Right renal cortex interstitium (tissue), 3 donors: ENCODE measurements around the gene COL23A1. TPM values are rescaled to one million over a fixed set of nuclear protein-coding genes. Genes with fewer than 3 reads are reported as not detected.

Experiments
- DNase-seq, 3 donors: peaks; one replicate each; pipeline ENCODE4 v3.0.0-alpha.2; 2013; ENCODE audit warnings: low read depth in 3 of 3, low spot score in 2 of 3
- polyA plus RNA-seq, 3 donors: library from polyadenylated mRNA; unstranded; fragments of 120-200 nt; gene quantifications; one replicate each; pipeline ENCODE4 v1.2.1, GENCODE V29; 2013; ENCODE audit not compliant: insufficient read length in 3 of 3

The COL23A1 gene
- polyA plus RNA-seq, 3 donors: 4.8 to 5.2 (median 4.9) TPM

DNA sequence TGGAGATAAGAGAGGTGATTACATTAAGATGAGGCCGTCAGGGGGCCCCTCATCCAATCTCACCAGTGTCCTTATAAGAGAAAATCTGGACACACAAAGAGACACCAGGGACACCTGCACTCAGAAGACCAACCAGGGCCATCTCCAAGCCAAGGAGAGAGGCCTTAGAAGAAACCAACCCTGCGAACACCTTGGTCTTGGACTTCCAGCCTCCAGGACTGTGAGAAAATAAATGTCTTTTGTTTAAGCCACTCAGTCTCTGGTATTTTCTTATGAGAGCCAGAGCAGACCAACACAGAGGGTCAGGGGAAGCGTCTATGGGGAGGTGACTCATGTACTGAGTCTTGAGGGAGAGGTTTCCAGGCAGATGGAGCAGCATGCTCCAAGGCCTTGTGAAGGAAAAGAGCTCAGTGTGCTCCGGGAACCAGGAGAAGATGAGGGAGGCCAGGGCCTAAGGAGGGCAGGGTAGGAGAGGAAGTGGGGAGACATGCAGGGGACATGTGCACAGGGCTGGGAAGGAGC lies 363.0 kb downstream of the COL23A1 start:
- DNase-seq: no peak

DNA sequence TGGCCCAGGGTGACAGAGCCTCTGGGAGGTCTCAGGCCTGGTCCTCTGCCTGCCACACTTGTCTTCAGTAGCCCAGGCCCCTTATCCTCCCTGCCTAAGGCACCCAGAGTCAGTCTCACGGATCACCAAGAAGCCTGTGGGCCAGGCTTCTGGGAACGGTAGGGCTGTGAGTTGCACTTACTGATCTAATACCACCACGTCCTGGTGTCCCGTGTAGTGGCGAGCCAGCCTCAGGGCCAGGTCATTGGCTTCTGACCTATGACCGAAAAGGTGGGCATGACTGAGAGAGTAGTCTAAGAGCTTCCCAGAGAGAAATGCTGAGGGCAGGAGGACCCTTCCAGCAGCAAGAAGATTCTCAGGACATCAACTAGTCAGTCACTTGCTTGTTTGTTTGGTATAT lies 365.0 kb downstream of the COL23A1 start:
- no peak for DNase-seq

DNA sequence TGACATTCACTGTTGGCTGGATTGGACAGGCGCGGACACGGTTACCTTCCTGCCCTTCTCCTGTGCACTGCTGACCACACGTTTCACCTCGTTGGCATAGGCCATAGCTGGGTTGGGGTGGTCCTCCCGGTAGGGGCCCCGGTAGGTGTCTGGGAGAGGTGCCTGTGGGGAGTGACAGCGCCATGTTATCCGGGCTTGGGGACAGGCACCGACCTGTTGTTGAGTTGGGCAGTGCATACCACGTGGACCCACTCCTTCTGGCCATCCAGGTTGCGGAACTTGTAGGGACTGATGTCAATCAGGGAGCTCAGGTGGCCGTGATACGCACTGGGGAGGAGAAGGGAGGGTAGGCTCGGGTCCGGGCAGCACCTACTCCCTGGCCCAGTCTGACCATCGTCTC lies 365.8 kb downstream of the COL23A1 start:
- DNase-seq: no peak

DNA sequence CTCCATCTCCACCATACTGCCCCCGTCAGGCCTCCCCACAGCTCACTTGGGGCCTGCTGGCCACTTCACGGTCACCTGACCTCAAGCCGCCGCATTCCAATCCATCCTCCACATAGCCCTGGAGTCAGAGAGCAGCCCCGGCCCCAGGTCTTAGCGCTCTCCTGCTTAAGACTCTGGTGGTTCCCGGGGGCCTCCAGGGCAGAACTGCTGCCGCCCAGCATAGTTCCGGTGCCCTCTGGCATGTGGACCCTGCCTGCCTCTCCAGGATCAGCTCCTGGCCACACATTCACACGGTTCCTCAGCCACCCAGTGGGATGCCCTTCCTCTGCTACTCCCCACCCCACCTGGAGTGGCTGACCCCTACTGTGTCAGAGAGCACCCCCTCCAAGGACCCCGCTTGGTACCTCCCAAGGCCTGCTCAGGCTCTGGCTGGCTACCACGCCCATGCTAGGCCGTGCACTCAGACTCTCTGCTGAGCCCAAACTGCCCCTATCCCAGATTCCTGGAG lies 366.3 kb downstream of the COL23A1 start:
- DNase-seq: no peak

DNA sequence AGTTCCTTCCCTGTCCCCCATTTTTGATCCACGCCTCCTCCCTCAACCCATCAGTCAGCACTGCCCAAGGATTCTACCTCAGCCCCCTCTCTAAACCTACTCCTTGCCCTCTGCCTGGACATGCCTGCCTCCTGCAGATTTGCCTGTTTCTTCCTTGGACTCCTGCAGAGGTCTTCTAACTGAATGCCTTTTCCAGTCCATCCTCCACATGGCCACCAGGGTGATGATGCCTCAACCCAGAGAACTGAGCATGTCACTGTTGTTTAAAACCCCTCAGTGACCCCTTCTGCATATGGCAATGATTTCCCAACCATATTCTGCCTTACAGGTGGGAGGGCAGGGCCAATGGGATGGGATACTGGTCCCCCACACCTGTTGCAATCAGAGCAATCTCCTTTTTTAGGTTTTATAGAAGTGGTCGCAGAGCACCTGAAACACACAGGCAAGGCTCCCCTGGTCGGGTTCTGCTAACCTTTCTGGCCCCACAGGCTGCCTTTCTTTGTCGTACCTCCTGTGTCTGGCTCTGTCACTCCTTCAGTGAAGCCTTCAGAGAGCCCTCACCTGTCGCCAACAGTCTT lies 366.9 kb downstream of the COL23A1 start:
- no peak for DNase-seq

DNA sequence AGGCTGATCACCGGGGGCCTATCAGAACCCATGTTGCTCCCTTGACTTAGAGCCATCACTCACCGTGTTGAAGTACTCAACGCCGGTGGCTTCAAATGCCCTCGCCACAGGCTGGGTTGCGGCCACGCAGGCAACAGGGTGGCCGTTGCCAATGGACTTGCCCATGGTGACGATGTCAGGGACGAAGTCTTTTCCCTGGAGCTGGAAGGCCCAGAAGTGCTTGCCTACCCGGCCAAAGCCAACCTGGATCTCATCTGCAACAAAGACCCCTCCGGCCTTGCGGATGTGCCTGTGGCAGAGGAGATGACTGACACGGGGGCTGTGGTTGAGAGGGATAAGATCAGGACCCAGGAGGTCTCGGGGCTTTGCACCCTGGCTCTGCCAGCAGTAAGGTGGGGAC lies 367.9 kb downstream of the COL23A1 start:
- DNase-seq: no peak

DNA sequence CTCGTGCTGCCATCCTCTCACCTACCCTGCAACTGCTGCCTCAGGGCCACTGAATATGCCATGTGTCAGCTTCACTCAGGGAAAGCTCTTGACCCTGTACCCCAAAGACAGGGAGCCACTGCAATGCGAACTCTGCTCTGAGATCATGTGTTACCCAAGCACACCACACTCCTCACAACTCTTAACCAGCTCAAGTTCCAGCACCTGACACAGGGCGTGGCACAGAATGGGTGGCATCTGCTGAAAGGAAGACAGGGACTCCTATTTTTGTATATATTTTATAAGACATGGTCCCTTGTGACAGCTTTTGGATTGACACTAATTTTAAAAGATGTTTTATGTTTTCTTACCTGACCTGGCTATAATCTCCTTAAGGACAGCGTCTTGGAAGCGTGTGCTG lies 368.3 kb downstream of the COL23A1 start:
- DNase-seq: no peak

DNA sequence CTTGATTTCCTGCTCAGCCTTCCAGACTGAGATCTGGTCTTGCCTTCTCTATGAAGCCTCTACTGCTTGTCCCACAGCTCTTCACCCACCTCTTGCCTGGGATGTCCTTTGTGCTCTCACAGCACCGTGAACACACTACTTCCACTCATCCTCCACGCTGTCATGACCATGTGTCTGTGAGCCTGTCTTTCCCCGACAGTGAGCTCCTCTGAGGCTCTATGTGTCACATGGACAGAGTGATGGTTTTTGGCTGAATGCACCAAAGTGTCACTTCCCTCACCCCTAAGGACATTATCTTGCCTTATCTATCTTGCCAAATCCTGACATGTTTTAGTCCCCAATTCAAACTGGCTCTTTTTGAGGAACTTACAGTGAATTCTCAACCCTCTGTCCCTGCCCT lies 368.9 kb downstream of the COL23A1 start:
- DNase-seq: no peak

DNA sequence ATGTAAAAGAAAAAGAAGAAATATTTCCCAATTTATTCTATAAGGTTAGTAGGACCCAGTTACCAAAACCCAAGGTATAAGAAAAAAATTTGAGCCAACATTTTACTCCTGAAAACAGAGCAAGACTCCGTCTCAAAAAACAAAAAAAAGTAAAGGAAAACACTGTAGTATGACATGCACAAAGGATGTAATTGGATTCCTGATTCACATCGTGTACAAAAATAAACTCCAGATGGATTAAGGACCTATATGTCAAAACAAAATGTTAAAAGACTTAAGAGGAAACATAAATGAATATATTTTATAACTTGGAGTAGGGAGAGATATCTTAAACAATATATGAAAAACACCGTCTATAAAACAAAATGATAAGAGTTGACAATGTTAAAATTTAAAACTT lies 371.4 kb downstream of the COL23A1 start:
- DNase-seq: no peak

DNA sequence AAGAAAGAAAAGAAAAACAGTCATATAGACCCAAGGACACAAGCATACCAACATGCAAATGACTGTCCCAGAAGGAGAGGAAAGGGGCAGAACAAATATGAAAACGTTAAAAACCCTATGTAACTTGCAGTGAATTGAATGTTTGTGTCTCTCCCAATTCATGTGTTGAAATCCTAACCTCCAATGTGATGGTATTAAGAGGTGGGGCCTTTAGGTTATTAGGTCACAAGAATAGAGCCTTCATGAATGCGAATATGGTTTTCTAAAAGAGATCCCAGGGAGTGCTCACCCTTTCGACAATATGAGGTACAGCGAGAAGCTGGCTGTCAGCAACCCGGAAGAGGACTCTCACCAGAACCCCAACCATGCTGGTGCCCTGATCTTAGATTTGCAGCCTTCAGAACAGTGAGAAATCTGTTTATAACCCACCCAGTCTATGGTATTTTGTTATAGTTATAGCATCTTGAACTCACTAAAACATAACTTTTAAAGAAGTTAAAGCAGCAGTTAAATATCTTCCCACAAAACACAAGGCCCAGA lies 371.9 kb downstream of the COL23A1 start:
- no peak for DNase-seq

DNA sequence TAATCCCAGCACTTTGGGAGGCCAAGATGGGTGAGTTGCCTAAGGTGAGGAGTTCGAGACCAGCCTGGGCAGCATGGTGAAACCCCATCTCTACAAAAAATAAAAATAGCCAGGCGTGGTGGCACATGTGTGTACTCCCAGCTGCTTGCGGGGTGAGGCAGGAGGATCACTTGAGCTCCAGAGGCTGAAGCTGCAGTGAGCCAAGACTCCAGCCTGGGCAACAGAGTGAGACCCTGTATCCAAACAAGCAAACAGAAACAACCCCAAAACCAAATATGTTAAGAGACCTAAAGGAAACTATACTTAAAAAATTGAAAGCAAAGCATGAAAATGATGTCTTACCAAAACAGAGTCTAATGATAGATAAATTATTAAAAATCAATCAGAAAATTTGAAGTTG lies 373.4 kb downstream of the COL23A1 start:
- DNase-seq: no peak

DNA sequence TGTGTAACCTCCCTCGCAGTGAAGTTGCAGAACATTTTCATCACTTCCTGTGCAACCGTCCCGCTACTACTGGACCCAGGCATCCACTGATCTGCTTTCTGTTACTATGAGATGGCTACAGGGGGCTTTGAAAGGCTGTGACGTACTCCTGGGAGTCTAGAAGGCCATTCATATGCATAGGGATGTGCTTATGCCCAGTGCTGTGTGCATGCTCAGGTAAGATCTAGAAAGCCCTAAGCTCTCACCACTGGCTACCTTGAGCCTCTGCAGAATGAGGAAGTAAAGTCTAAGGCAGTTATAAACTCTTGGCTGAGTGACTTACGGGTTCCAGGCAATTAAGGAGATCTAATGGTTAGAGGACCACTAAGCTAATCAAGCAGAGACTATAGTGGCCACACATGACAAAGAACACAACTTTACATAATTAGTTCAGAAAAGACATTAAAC lies 374.1 kb downstream of the COL23A1 start:
- no peak for DNase-seq

DNA sequence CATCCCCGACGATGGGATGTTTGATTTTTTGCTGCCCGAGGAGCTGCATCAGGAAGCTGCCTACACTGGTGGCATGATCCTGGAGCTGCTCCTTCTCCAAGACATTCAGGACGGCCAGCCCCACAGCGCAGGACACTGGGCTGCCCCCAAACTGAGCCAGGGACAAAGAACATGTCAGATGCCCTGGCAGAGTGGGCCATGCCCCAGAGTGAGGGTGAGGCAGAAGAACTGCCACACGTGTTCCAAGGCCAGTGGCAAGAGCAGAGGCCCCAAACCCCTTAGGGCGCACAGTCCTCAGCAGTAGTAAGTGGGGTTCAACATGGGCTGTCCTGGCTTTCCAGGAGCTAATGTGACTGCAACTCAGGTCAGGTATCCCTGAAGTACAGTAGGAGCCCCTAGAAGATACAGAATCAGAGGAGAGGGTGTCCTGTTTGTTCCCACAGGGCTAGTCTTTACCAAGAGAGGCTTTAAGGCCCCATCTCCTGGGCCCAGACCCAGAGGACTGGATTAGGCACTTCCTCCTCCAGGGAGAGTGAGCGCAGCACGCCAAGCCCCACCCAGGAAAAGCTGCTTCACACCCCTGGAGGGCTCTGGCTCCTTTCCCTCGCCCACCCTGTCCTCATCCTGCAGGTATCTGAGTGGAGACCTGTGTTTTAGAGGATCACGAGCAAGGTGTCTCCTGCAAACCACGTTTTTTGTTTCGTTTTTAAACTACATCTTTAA lies 374.8 kb downstream of the COL23A1 start:
- DNase-seq: no peak

DNA sequence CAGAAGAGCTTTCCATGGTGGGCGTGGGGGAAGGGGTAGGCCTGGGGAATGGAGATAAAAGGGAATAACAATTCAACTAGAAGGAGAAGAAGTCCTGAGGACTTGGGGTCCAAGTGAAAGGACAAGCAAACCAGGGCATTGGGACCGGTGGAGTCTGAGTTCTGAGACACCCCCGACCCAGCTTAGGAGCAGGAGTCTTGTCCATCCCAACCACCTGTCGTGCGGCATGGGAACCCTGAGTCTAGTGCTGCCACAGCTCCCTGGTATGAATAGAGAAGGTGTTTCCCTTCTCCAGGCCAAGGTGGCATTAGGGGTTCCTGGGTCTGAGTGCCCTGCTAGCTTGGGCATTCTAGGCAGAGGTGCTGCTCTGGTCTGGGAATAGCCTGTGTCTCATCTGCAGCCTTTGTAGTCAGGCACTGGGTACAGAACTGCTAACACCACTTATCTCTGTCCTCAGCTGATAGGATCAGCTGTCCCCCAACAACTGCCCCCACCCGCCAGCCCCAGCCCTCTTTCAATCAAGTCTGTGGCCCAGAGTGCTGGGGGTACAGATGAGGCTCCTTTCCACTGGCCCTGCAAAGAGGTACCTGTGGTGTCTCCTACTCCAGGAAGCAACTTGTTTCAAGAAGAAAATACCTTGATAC lies 375.9 kb downstream of the COL23A1 start:
- no peak for DNase-seq

DNA sequence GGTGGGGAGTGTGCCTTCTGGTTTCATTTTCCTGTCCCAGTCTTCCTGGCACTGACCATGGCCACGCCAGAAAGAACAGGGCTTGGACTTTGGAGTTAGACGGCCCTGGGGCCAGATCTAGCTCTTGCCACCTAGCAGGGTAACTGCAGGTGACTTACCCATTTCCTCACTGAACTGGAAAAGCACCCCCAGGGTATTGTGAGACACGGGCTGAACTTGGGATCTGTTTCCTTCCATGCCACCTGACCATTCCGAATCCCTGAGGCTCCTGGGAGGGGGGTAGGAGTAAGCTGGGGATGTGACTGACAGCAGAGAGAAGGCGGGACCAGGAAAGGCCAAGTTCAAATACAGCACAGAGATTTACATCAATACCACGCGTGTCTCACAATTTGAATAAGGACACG lies 376.4 kb downstream of the COL23A1 start:
- DNase-seq: no peak

DNA sequence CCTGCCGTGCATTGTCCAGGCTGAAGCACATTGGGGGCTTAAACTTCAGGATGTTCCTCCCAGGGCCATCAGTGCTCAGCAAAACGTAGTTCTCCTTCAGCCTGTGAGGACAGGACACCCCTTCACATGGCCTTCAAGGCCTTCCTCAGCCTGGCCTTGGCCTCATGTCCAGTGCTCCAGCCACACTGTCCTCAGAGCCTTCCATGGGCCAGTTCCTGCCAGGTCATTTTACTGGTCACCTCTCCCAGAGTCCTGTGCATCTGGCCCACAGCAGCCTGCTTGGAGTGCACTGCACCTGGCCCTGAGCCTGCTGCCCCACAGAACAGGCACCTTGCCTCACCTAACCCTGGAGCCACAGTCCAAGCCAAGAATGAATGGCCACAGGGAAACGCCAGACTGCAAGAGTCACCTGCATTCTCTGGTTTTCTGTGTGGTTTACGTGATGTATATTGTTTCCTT lies 377.2 kb downstream of the COL23A1 start:
- no peak for DNase-seq

DNA sequence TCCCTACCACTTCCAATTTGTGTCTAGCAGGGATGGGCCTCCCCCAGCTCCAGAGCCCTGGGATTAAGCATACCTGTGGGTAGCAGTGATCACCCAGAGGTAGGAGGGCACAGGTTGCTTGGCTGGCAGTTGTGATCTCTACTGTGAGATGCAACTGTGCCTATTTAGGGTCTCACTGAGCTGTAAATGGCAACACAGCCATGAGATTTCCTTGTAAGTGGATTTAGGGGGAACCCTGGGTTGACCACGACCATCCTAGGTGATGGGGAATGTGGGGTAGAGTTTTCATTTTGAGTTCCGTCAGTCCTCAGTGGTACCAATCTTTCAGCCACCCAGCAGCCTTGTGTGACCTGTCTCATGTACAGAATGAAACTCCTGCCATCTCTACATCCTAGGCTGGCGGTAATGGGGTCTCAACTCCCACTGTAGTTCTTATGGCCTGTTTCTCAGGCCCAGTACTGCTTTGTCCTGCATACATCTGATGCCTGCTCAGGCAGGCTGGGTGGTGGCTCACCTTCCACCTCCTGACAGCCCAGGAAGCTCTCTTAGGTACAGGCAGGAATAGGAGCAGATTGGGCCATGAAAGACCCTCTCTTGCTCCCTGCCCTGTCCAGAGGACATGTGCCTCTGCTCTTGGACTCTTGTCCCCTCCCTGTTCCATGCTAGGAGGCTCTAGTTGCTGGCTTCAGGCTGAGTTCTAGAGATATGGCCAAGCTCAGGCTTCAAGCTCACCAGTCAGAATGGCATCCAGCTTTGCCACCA lies 377.8 kb downstream of the COL23A1 start:
- no peak for DNase-seq

DNA sequence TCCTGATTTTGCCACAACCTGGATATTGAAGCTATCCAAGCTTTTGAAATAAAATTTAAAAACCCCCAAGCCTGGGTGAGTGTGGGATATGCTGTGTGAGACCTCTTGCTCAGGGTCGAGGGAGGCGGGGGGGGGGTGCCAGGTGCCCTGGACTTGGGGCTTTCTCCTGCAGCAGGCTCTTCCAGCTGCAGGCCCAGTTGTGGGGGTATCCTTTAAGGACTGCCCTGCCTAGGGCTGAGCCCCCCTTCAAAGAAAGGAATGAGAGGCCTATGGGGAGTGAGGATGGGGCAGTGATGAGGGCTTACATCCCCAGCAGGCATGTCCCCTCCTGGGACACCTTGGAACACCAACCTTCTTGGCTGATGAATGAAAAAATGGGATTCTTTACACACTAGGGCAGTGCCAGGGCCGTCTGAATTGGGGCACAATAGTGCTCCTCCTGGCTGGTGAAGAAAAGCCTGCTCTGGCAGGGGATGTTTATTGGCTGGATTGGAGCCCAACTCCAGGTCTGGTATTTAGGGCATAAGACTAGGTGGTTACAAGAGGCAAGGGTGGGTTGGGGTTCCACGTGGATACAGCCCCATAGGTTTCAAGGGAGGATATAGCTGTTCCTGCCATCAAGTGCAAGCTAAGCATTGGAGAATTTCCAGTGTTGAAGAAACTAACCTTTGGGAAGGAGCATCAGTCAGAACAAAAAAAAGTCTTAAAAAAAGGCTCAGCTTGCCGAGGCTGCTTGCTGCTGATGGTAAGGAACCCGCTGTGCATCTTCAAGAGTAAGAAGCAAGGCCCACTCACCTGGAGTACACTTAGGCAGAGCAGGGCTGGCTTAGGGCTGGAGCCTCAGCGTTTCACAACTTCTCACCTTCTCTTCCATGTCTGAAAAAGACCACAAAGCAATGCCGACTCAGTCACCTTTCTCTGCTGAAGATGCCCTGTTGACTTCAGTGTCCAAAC lies 378.8 kb downstream of the COL23A1 start:
- no peak for DNase-seq

DNA sequence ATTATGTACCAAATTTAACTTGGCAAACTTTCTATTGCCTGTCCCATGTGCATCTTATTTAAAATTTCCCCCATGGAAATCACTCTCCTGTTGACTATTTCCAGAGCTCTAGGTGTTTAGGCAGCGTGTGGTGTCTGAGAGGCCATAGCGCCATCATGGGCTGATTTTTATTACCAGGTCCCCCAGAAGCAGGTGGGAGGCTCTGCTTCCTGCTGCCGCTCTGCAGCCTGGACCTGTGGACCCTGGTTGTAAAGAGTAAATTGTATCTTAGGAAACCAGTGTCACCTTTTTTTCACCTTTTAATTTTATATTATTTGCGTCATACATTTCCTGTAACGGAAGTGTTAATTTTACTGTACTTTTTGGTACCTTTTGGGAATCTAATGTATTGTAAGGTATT lies 379.5 kb downstream of the COL23A1 start:
- DNase-seq: no peak
